HG03039 (cell line): ENCODE results near the gene AKAP12.

Source experiments
- ATAC-seq: cut with Tn5 transposase; IDR thresholded peaks from one replicate; pipeline ENCODE4 v1.9.1; 2021; ENCODE audit warnings: mild to moderate bottlenecking, moderate library complexity; ENCODE audit not compliant: unreplicated experiment

Gene AKAP12, protein sequence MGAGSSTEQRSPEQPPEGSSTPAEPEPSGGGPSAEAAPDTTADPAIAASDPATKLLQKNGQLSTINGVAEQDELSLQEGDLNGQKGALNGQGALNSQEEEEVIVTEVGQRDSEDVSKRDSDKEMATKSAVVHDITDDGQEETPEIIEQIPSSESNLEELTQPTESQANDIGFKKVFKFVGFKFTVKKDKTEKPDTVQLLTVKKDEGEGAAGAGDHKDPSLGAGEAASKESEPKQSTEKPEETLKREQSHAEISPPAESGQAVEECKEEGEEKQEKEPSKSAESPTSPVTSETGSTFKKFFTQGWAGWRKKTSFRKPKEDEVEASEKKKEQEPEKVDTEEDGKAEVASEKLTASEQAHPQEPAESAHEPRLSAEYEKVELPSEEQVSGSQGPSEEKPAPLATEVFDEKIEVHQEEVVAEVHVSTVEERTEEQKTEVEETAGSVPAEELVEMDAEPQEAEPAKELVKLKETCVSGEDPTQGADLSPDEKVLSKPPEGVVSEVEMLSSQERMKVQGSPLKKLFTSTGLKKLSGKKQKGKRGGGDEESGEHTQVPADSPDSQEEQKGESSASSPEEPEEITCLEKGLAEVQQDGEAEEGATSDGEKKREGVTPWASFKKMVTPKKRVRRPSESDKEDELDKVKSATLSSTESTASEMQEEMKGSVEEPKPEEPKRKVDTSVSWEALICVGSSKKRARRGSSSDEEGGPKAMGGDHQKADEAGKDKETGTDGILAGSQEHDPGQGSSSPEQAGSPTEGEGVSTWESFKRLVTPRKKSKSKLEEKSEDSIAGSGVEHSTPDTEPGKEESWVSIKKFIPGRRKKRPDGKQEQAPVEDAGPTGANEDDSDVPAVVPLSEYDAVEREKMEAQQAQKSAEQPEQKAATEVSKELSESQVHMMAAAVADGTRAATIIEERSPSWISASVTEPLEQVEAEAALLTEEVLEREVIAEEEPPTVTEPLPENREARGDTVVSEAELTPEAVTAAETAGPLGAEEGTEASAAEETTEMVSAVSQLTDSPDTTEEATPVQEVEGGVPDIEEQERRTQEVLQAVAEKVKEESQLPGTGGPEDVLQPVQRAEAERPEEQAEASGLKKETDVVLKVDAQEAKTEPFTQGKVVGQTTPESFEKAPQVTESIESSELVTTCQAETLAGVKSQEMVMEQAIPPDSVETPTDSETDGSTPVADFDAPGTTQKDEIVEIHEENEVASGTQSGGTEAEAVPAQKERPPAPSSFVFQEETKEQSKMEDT (N-terminal part only)

DNA sequence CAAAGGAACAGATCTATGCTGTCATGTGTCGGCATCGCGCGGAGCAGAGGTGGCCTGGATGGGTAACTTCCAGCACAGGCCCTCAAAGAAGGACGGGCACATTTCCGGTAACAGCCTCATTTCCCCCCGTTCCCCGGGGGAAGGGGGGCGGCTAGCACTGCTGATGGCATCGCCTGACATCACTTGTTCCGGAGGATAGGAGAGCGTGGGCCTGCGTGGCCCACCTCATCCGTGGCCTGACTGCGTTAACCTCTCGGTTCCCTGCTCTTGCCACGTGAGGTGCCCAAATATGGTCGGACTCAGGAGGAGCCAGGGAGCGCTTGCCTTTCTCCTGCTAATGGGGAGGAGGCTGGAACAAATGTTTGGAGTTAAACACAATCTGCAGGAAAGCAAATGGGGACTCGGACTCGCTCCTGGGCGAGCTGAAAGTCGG lies at the start of gene AKAP12:
Gene AKAP12 (plus strand): TSS at position 365 of the 433 bp plus-strand sequence. CDS start 596 bp downstream, outside the sequence.
- ATAC-seq, result no peak

- ATAC-seq, result no peak
These were observed 48.2 kb upstream of the AKAP12 start for GRCh38 chr6:151191527-151191926.

GRCh38 chr6:151196555-151196954 lies 43.2 kb upstream of the AKAP12 start:
- ATAC-seq, result no peak

- no peak for ATAC-seq
These were observed 42.2 kb upstream of the AKAP12 start for GRCh38 chr6:151197556-151197955.

GRCh38 chr6:151199991-151200390 lies 39.8 kb upstream of the AKAP12 start:
- no peak for ATAC-seq

- ATAC-seq, result no peak
These were observed 33.8 kb upstream of the AKAP12 start for GRCh38 chr6:151205721-151206600.

- ATAC-seq, result no peak
These were observed 32.1 kb upstream of the AKAP12 start for GRCh38 chr6:151207674-151208073.

DNA sequence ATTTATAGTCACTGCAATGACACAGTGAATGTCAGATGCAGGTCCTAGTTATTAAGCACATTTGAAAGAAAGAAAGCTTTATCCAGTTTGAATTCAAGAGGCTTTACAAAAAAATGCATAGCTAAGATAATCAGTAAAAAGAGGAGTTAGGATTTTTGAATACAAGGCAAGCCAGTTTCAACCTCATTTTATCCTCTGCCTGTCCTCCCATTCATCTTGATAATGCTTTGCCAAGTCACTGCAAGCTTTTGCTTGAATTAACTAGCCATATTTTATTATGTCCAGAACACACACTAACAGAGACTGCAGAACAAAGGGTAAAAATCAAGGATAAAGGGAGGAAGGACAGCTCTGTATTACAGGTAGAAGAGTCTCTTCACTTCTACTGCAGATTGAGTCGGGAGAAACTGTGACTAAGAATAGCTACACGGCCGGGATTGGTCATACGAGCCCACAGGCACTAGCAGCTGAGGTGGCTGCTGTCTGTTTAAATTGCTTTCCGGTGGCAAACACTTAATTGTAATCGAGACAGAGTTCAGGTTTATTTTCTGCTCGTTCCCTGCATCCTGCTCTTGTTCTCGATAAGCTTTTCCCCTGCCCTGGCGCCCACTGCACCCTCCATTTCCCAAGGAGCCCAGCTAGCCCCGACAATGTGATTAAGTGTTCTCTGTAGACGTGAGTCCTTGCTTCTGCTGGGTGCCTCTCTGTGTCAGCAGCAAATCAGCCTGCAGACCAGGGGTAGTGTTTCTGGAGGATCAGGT lies 30.5 kb upstream of the AKAP12 start:
- no peak for ATAC-seq

GRCh38 chr6:151211075-151211474 lies 28.7 kb upstream of the AKAP12 start:
- no peak for ATAC-seq

GRCh38 chr6:151213352-151213751 lies 26.4 kb upstream of the AKAP12 start:
- ATAC-seq, result no peak

GRCh38 chr6:151215999-151216398 lies 23.8 kb upstream of the AKAP12 start:
- ATAC-seq, result no peak

- ATAC-seq, result no peak
These were observed 23.0 kb upstream of the AKAP12 start for GRCh38 chr6:151216804-151217203.

GRCh38 chr6:151219192-151219591 lies 20.6 kb upstream of the AKAP12 start:
- ATAC-seq, result no peak

DNA sequence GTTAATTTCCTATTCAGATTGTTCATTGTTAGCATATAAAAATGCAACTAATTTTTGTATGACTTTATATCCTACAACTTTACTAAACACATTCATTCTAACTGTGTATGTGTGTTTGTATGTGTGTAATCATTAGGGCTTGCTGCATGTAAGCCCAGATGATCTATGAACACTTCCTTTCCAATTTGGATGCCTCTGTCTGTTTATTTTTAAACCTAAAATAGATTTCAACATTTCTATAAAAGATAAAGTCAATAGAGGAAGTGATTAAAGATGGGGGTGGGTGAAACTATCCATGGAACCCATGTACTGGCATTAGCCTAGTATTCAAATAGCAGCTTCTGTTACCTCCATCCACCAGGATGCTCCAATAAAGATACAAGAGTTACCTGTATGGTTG lies 15.7 kb upstream of the AKAP12 start:
- ATAC-seq, result no peak

DNA sequence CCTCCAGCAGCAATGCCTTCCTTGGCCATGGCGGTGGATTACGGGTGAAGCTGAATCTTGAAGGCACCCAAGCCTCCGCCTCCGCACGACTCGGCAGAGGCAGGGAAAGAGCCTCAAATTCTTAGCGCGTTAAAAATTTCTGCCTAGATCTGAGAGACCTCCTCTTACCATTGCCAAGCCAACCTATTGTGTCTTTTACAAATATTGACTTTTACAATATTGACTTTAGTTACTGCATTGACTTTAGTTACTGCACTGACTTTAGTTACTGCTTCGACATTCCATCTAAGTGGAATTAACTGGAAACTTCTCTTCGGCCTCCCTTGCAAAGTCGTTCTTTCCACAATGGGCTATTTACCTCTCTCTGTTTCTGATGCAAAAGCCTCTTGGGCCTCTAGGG lies 13.8 kb upstream of the AKAP12 start:
- no peak for ATAC-seq

DNA sequence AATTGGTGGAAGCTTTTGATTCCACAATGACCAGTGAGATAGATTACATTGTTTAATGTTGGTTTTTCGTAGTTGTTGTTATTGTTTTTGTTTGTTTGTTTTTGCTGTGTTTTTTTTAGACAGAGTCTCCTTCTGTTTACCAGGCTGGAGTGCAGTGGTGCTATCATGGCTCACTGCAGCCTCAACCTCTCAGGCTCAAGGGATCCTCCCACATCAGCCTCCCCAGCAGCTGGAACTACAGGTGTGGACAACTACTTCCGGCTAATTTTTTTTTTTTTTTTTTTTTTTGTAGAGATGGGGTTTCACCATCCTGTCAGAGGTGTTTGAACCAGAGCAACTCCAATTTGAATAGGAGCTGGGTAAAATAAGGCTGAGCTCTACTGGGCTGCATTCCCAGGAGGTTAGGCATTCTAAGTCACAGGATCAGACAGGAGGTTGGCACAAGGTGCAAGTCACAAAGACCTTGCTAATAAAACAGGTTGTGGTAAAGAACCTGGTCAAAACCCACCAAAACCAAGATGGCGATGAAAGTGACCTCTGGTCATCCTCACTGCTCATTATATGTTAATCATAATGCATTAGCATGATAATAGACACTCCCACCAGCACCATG lies 10.9 kb upstream of the AKAP12 start:
- ATAC-seq, result no peak

DNA sequence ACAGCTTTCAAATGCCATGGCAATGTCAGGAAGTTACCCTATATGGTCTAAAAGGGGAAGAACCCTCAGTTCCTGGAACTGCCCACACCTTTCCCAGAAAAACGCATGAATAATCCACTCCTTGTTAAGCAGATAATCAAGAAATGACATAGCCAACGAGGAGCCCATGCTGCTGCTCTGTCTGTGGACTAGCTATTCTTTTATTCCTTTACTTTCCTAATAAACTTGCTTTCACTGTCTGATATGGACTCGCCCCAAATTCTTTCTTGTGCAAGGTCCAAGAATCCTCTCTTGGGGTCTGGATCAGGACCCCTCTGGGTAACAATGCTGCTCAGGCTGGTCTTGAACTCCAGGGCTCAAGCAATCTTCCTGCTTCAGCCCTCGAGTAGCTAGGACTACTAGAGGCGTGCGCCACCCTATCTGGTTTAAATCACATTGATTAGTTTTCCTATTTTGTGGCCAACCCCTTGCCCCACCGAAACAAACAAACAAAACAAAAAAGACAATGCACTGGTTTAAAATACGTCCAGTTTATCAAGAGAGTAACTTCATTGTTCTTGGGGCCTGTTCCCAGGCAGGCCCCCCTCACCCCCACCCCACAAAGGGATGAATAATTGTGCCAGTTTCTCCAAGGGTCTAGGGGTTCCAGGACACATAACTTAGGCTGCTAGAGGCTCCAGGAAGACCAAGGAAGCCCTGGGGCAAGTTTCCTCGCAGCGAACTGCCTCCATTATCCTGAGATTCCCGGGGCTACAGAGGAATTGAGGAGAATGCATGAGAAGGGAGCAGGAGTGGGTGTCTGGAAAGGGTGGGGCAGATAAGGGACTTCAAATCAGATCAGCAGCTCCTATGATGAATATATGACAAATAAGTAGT lies 10.1 kb upstream of the AKAP12 start:
- ATAC-seq, result no peak

DNA sequence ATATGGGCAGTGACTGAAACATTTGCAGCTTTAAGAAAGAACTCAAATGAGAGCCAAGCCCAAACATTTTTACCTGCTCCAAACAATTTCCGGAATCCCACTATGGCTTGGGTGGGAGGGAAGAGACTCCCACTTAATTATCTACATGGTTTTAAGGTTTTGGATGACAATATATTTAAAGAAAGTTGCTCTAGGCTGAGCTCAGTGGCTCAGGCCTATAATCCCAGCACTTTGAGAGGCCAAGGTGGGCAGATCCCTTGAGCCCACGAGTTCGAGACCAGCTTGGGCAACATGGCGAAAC lies 9.5 kb upstream of the AKAP12 start:
- no peak for ATAC-seq
